Measurements from ENCODE around the gene APBB2. TPM values are rescaled to one million over a fixed set of nuclear protein-coding genes. Genes with fewer than 3 reads are reported as not detected.
"Not testable (repeated sequence)": the region's sequence is repeated elsewhere in the genome, so short reads cannot be mapped to it uniquely, and the experiment has no call there.

APBB2 gene
- polyA plus RNA-seq, 4 donors: 53.4 to 101 (median 54.3) TPM

DNA sequence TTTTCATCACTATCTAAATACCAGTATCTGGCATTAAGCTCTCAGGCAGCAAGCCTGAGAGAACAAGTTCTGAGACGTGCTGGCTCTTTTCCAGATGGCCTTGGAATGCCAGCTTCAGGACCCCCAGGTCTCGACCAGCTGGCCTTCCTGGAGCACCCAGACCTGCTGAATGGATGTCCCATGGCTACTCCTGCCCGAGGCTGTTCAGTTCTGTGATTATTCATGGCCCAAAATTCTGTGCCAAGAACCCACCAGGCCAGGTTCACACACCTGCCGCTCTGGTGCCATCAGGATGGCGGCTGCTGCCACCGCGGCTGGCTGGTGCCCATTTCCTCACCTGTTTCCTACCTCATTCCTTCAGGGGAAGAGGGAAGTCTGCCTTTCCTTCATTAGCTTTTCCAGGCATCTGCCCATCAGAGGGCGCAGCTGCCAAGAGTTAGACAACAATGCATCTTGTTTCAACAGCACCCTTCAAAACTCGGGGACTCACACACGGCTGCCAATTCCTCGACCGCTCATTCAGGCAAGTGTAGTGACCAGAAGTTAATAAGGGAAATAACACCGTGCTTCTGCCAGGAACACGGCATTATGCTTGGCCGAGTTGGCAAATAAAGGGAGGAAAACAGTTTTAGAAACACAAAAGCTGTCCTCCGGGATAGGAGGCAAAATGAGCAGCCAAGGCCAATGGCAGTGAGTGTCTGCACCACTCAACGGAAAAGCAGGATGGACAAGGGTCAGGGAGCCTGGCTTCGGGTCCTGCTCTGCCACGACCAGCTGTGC lies 290.8 kb downstream of the APBB2 start:
- no peak for DNase-seq (ENCODE audit: low read depth in 4 of 4, low spot score in 3 of 4)

GRCh38 chr4:40919976-40920375 lies 294.4 kb downstream of the APBB2 start:
- DNase-seq (ENCODE audit: low read depth in 4 of 4, low spot score in 3 of 4): not testable (repeated sequence)

- DNase-seq (ENCODE audit: low read depth in 4 of 4, low spot score in 3 of 4): no peak
Observed at GRCh38 chr4:40918330-40918729, 296.0 kb downstream of the APBB2 start.

DNA sequence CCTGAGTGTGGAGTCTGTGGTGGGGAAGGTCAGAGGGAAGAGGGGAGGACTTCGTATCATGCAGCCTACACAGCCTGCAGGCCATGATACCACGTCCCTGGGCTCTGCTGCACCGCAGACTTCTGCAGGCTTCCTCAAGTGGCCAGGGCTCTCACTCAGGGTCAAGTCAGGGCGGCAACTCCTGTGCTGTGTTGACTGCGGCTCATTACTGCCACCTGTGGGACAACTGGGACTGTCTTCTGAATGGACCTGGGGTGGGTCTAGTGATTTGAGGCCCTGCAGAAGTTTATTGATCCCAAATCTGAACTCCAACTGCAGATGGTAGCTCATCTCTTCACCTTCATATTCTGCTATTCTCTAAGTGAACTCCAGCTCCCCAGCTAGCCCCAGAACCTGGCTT lies 297.5 kb downstream of the APBB2 start:
- no peak for DNase-seq (ENCODE audit: low read depth in 4 of 4, low spot score in 3 of 4)

DNA sequence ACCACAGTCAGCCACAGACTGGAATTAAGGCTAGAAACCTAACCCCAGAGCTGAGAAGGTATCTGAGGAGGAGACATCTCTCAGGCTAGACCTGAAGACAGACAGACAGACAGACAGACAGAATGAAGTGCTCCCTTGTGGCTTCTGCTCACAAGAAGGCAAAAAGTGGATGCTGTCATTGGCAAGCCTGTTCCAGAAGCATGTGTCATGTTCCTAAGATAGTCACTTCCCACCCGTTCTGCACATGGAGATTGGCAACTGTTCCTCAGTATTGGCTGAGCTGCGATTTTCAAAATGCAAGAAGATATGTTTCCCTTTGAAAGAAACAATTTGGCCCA lies 298.2 kb downstream of the APBB2 start:
- DNase-seq (ENCODE audit: low read depth in 4 of 4, low spot score in 3 of 4): no peak

DNA sequence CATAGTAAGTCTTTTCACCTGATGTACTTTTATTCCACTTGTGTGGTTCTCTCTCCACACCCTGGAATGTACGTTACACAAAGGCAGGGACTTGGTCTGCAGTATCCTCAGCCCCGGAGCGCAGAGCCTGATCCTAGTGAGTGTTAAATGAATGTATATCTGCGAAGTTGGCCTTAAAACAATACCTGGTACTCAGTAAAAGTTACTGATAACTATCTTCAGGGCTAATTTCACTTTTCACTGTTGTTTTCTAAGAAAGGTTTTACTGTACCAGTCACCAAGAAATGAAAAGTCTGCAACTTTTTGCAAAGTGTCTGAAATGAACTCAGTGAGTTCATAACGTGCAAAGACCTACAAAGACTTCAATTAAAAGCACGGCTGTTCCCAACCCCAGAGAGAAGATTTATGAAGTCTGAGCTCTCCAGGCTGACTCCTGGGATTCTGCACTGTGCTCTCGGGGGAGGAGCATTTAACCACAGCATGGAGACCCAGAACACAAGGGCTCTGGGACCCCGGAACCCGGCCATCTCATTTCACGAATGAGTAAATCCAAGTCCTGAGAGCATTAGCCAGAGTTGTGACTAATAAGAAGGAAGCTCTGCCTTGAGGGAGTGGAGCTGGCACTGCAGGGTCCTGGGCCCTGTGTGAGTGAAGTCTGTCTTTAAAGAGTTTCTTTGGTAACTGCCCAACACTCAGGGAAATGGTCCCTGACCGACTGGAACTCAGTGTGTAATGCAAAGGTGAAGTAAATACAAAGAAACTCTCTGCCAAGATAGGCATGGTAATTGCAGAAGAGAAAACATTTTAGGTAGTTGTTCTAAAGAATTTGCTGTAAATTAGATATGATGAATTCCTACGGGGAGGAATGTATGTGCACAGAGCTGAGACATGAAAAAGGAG lies 298.8 kb downstream of the APBB2 start:
- peak in 1 of 4 donors; percentile 12 for DNase-seq (ENCODE audit: low read depth in 4 of 4, low spot score in 3 of 4)

DNA sequence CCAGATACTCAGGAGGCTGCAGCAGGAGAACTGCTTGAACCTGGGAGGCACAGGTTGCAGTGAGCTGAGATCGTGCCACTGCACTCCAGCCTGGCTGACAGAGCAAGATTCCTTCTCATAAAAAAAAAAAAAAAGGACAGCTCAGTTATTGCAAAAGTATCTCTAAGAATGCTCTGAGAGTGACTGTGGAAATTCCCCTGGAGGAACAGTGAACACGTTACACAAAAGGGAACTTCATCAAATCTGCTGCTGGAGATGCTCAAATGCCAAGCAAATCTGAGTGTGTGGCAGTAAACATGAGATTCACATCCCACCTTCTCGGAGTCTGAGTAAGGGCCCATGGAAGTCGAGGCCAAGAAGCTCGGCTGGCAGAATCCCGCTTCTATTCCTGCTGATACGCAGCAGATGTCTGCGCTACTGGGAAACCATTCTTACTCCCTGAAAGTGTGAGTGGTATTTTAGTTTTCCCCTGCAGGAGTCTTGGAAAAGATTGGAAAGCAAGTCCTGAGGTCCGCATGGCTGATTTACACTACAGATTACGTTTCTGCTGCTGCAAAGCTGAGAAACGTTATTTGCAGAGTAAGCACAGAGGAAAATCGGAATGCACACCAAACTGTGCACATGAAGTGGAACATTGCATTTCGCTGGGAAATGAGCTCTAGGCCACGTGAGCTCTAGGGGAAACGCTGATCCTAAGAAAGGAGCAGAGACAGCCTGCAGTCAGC lies 301.7 kb downstream of the APBB2 start:
- no peak for DNase-seq (ENCODE audit: low read depth in 4 of 4, low spot score in 3 of 4)

- DNase-seq (ENCODE audit: low read depth in 4 of 4, low spot score in 3 of 4): no peak
Observed at GRCh38 chr4:40910706-40911105, 303.6 kb downstream of the APBB2 start.

- DNase-seq (ENCODE audit: low read depth in 4 of 4, low spot score in 3 of 4): no peak
Observed at GRCh38 chr4:40909363-40909876, 304.9 kb downstream of the APBB2 start.

DNA sequence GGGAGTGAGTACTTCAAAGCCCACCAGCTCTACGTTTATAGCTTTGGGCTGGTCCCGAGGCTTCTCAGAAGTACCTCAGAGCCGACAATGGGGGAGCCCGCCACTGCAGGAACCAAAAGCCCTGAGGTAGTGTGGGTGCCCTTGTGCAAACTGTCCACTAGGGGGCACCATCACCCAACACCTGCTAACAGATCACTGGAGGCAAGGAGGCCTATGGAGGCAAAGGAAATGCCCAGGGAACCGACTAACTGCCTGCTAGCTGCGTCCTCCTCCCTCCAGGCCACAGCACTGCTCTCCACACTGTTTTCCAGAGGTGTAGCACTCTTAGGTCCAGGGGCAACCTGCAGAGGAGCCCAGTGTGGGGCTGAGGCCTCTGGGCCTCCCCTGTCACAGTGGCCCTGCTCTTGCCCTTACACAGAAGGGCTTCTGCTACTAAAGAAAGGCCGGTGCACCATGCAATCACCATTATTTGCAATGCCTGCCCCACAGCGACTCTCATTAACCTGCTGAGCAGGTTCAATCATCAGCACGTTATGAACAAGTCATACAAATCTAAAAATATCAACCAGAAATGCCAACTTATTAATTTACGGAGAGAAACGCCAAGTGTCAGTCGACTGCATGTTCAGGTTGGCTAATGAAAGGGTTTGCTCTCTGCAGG lies 305.5 kb downstream of the APBB2 start:
- DNase-seq (ENCODE audit: low read depth in 4 of 4, low spot score in 3 of 4): peak in 2 of 4 donors; percentile 31 to 41

DNA sequence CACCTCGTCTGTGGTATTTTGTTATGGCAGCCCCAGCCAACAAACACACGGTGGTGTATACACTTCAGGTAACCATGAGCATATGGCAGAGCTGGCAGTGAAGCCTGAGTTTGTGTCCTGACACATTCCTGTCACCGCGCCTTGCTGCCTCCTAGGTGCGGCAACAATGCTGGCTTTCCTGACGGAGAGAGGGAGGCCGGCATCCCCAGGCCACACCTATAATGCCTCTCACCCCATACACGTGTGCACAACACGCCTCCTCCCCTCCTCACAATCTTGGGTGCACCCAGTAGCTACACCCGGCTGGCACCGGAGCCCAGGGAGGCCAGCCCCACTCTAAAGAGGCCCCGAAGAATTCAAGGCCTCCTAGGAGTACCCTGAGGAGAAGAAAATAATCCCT lies 306.0 kb downstream of the APBB2 start:
- no peak for DNase-seq (ENCODE audit: low read depth in 4 of 4, low spot score in 3 of 4)

DNA sequence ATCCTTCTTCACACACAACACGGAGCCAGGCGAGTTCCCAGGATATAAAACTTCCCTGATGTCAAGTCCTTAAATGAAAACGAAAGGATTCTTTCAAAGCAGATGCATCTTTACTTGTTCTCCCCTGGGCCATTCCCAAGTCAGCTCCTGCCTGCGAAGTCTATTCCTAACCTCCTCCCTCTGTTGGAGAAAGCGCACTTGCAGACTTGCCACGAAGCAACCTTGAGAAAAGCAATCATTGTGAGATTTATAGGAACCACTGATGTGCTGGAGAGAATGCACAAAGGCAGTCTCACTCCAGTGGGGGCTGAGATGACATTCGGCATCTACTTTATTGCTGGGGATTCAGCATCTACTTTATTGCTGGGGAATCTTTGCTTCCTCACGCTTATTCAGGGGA lies 308.9 kb downstream of the APBB2 start:
- DNase-seq (ENCODE audit: low read depth in 4 of 4, low spot score in 3 of 4): no peak

- not testable (repeated sequence) for DNase-seq (ENCODE audit: low read depth in 4 of 4, low spot score in 3 of 4)
Observed at GRCh38 chr4:40900531-40900930, 313.8 kb downstream of the APBB2 start.

GRCh38 chr4:40897557-40898203 lies 316.7 kb downstream of the APBB2 start:
- peak in 3 of 4 donors; percentile 41 to 62 (median 62) for DNase-seq (ENCODE audit: low read depth in 4 of 4, low spot score in 3 of 4)

DNA sequence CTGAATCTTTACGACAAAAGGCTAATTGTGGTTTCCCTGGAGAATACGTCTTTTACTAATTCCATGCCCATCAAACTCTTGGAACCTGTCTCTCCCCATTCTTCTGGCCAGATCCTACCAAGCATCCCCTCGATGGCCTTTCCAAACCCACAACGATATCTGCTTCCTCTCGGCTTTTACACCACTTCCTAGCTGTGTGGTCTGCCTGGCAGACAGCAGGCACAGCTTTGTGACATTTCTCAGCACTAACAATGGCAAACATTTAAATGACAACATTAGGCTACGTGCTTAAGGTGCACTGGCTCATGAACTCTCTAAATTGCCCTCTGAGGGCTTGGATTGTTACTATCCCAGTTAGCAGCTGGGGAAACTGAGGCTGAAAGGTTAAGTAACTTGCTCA lies 323.6 kb downstream of the APBB2 start:
- DNase-seq (ENCODE audit: low read depth in 4 of 4, low spot score in 3 of 4): no peak

DNA sequence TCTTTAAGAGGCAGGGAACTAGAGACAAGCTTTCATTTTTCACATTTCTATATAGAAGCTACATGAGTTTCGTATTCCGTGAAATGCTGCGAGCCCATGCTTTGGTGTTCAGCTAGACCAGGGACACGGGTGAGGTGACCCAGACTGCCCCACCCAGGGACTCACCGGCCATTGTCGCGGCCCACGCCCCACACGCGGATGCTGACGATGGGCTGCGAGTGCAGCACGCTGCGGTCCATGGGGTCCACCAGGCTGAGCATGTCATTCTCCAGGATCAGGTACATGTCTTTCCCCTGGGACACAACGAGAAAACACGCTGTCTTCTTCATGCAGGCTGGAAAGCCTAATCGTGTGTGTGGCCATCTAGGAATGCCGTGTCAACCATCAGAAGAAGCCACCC lies 324.1 kb downstream of the APBB2 start:
- no peak for DNase-seq (ENCODE audit: low read depth in 4 of 4, low spot score in 3 of 4)

DNA sequence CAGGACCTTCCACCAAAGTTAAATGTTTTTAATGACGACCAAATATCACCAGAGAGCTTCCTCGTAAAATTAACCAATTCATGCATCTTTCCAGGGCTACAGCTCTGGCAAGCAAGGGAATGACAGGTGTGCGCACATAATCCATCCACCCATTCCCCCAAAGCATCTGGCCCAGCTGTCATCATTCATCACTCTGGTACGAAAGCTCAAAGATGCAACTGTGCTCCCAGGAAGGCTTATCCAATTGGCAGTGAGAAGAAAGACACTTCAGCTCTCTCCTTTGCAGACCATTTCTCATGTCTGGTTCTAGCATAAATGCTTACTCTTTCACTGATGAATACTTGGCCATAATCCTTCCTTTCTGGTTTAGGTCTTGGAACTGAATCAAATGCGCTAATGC lies 325.4 kb downstream of the APBB2 start:
- DNase-seq (ENCODE audit: low read depth in 4 of 4, low spot score in 3 of 4): no peak

GRCh38 chr4:40887764-40888131 lies 326.6 kb downstream of the APBB2 start:
- DNase-seq (ENCODE audit: low read depth in 4 of 4, low spot score in 3 of 4): no peak

- DNase-seq (ENCODE audit: low read depth in 4 of 4, low spot score in 3 of 4): no peak
Observed at GRCh38 chr4:40886931-40887763, 327.2 kb downstream of the APBB2 start.
